Measurements from ENCODE around the gene ASF1A. TPM values are rescaled to one million over a fixed set of nuclear protein-coding genes. Genes with fewer than 3 reads are reported as not detected.

Gene ASF1A
- total RNA-seq, 1 experiment from 2014 or later = 34.4 TPM

DNA sequence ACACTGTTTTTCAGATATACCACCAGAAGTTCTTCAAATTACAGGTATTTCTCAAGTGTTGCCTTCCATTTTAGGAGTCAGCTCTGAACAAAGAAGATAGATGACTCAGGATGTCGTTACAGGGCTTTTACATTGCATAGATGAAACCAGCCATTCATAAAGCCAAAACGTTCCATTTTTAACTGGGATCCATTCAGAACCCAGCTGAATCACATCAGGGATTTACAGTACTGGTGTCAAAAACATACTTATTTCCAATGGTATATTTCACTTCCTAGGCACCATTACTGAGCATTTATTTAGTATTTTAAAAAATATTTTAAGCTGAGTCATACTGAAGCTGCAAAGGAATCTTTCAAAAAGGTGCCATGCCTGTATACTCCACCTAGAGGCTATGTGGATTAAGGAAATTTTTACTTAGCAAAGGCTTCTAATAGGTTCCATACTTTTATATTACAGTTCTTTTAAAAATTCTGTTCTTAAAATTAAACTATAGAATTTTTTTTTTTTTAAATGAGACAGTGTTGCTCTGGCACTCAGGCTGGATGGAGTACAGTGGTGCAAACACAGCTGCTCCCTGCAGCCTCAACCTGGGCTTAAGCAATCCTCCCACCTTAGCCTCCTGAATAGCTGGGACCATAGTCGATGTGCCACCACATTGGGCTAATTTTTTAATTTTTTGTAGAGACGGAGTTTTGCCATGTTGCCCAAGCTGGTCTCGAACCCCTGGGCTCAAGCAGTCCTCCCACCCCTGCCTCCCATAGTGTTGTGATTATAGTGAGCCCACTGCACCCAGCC is 2.6 kb downstream of the ASF1A start:
- Histone ChIP-seq H3K23ac (ENCODE audit: insufficient read length, low read depth, low read length) (no peak overlapping the region), H3K9ac (ENCODE audit: extremely low read depth, insufficient read length, low read length) (peak overlapping the region; percentile 64), H3K27me3 (ENCODE audit: insufficient read depth, low read length) (no peaks in the 10 kb centered on the region), H3K14ac (ENCODE audit: insufficient read depth, low read length) (no peak overlapping the region; the same call in 1 of the 2 replicates), H2BK15ac (ENCODE audit: low read depth, low read length) (no peak overlapping the region), H2BK20ac (ENCODE audit: low read depth, low read length, poor library complexity, severe bottlenecking) (no peak overlapping the region), H2BK5ac (ENCODE audit: insufficient read length, low read length) (no peak overlapping the region), H3K23me2 (ENCODE audit: insufficient read length, low read depth, low read length, poor library complexity, severe bottlenecking) (no peaks in the 10 kb centered on the region), H4K91ac (ENCODE audit: insufficient read length, low read depth, low read length) (no peak overlapping the region), H2AFZ (ENCODE audit: low read length) (no peak overlapping the region), H3K9me3 (ENCODE audit: control insufficient read depth, low read depth, low read length) (no peaks in the 10 kb centered on the region), H3K4ac (ENCODE audit: low read depth, low read length) (no peak overlapping the region), H4K20me1 (ENCODE audit: control insufficient read depth, insufficient read depth, insufficient read length) (no peaks in the 10 kb centered on the region), H3K18ac (ENCODE audit: insufficient read length, low read depth, low read length) (no peak overlapping the region), H3K56ac (ENCODE audit: insufficient read length, low read depth, low read length) (no peak overlapping the region), H3K79me1 (ENCODE audit: insufficient read depth, low read depth, low read length, poor library complexity, severe bottlenecking) (no peaks in the 10 kb centered on the region), H2AK5ac (ENCODE audit: insufficient read length, low read length) (no peak overlapping the region), H3K4me1 (ENCODE audit: insufficient read depth, low read length) (peaks cover 3% of the 10 kb centered on the region; the same call in 1 of the 2 replicates), H2BK120ac (ENCODE audit: low read depth, low read length, poor library complexity, severe bottlenecking) (no peak overlapping the region), H2BK12ac (ENCODE audit: insufficient read length, low read depth, low read length) (no peak overlapping the region), H4K5ac (ENCODE audit: insufficient read length, low read depth, low read length) (no peak overlapping the region), H3T11ph (ENCODE audit: low read length) (peak overlapping the region; percentile 38), H3K27ac (ENCODE audit: insufficient read length, low read depth, low read length) (peak overlapping the region; percentile 25), H3K79me2 (ENCODE audit: insufficient read depth, low read length) (peaks cover 31% of the 10 kb centered on the region; the same call in 1 of the 2 replicates), H3K4me2 (ENCODE audit: insufficient read depth, insufficient read length, low read length) (peak overlapping the region; percentile 61), H4K8ac (replicated peaks; ENCODE audit: insufficient read length, low read depth, low read length) (no peak overlapping the region)
- TF ChIP-seq, protein P1, sequence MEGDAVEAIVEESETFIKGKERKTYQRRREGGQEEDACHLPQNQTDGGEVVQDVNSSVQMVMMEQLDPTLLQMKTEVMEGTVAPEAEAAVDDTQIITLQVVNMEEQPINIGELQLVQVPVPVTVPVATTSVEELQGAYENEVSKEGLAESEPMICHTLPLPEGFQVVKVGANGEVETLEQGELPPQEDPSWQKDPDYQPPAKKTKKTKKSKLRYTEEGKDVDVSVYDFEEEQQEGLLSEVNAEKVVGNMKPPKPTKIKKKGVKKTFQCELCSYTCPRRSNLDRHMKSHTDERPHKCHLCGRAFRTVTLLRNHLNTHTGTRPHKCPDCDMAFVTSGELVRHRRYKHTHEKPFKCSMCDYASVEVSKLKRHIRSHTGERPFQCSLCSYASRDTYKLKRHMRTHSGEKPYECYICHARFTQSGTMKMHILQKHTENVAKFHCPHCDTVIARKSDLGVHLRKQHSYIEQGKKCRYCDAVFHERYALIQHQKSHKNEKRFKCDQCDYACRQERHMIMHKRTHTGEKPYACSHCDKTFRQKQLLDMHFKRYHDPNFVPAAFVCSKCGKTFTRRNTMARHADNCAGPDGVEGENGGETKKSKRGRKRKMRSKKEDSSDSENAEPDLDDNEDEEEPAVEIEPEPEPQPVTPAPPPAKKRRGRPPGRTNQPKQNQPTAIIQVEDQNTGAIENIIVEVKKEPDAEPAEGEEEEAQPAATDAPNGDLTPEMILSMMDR (conservative IDR thresholded peaks at IDR 0.05) = peak; percentile 65
- Mint-ChIP-seq H3K27me3 (ENCODE audit: low read depth) (no peaks in the 10 kb centered on the region), H3K27ac (peak overlapping the region; percentile 74 to 93 (median 90); a peak in 6 of 7 replicates), H3K4me3 (peak overlapping the region; percentile 60 to 93), H3K36me3 (ENCODE audit: insufficient read depth in 1 of 3, low read depth in 3 of 3) (peaks cover 11 to 29% (median 27%) of the 10 kb centered on the region in 3 experiments), H3K9me3 (0 out of 5 replicates have a peak, but pooled peaks cover 0 to 2% of the 10 kb centered on the region in 2 experiments), H3K4me1 (peaks cover 38 to 46% of the 10 kb centered on the region in 2 experiments)
- no CpG with 5 or more reads among the region's 5 CpGs for WGBS (ENCODE audit: extremely low coverage, insufficient read length, low lambda C conversion rate)
- DNase-seq = no peak
